Vagina (tissue), 2 donors: ENCODE results near the gene SIAH1.

Experiments
- POLR2A ChIP-seq, 2 donors: fragments of 450-650 bp; IDR thresholded peaks; one replicate each; pipeline ENCODE4 v1.6.1; 2017; ENCODE audit warnings: antibody characterized with exemption in 2 of 2, mild to moderate bottlenecking in 2 of 2, moderate library complexity in 2 of 2
- POLR2AphosphoS5 ChIP-seq, 2 donors: sonication (generic); formaldehyde crosslinking; IDR thresholded peaks; one replicate each; pipeline ENCODE4 v1.9.0; 2017; ENCODE audit warnings: antibody characterized with exemption in 2 of 2, mild to moderate bottlenecking in 2 of 2, low read depth in 1 of 2; ENCODE audit not compliant: insufficient read depth in 1 of 2
- TF ChIP-seq, protein P1 (sequence below), 3 experiments: fragments of 450-650 bp in 2 of 3; fragments of 200-600 bp in 1 of 3; sonication (generic) in 1 of 3; IDR thresholded peaks; one replicate each; pipeline ENCODE4 v1.5.1; 2017 to 2019; ENCODE audit warnings: antibody characterized with exemption in 3 of 3, mild to moderate bottlenecking in 2 of 3, moderate library complexity in 2 of 3

DNA sequence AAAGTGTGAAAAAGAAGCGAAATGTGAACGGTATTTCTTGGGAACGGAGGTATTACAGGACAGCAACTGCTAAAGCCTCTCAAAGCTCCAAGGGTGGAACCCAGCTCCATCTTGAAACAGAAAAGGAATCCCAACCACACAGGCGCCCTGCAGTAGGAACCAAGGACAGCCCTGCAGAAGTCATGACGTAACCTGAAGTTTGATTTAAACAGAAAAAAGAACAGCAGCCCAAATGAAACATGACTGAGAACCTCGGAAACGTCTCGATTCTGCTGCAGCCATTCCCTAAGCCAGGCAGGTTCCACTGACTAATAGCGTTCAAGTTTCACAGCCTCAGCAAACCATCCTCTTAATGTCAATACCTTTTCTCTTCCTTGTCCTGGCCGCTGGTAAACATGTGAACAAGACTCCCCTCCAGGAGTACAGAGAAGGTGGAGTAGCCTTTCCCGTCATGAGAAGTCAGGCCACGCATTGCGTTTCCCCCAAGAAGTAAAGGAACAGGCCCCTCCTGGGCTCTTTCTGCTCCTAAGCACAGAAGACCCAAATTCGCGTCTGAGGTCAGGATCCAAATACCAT is 20.1 kb downstream of the SIAH1 start:
- TF ChIP-seq, protein P1, sequence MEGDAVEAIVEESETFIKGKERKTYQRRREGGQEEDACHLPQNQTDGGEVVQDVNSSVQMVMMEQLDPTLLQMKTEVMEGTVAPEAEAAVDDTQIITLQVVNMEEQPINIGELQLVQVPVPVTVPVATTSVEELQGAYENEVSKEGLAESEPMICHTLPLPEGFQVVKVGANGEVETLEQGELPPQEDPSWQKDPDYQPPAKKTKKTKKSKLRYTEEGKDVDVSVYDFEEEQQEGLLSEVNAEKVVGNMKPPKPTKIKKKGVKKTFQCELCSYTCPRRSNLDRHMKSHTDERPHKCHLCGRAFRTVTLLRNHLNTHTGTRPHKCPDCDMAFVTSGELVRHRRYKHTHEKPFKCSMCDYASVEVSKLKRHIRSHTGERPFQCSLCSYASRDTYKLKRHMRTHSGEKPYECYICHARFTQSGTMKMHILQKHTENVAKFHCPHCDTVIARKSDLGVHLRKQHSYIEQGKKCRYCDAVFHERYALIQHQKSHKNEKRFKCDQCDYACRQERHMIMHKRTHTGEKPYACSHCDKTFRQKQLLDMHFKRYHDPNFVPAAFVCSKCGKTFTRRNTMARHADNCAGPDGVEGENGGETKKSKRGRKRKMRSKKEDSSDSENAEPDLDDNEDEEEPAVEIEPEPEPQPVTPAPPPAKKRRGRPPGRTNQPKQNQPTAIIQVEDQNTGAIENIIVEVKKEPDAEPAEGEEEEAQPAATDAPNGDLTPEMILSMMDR (IDR thresholded peaks at IDR 0.05), result no peak
- TF ChIP-seq POLR2A (IDR thresholded peaks at IDR 0.05) (no peak), POLR2AphosphoS5 (IDR thresholded peaks at IDR 0.05; ENCODE audit: insufficient read depth in 1 of 2, low read depth in 1 of 2) (no peak)
